HL-60 (cell line): ENCODE results near the gene SPRYD4.
"Not testable (repeated sequence)": the region's sequence is repeated elsewhere in the genome, so short reads cannot be mapped to it uniquely, and the experiment has no call there.

Experiments used
- DNase-seq, 2 experiments: peaks; one replicate each; pipeline ENCODE4 v3.0.0-alpha.2; 2010 to 2020; ENCODE audit warnings: low read depth in 1 of 2, low spot score in 1 of 2
- H3K27ac ChIP-seq: fragments of 250-450 bp; sonication (Bioruptor Pico); replicated peaks from 2 replicates; pipeline ENCODE4 v1.5.1; 2020; ENCODE audit warnings: mild to moderate bottlenecking, moderate library complexity
- H3K27me3 ChIP-seq: fragments of 250-450 bp; sonication (Bioruptor Pico); 2 replicates; pipeline ENCODE4 v1.5.1; 2021; ENCODE audit warnings: mild to moderate bottlenecking, moderate library complexity; ENCODE audit not compliant: insufficient read depth, poor library complexity, severe bottlenecking
- H3K4me3 ChIP-seq: replicated peaks from 2 replicates; pipeline ENCODE4 v1.5.1; 2011; ENCODE audit warnings: mild to moderate bottlenecking, control low read depth, low read length; ENCODE audit not compliant: insufficient read depth
- GABPA ChIP-seq: IDR thresholded peaks from 2 replicates; pipeline ENCODE4 v1.6.1; 2012; ENCODE audit warnings: low read depth
- POLR2AphosphoS5 ChIP-seq: IDR thresholded peaks from 2 replicates; pipeline ENCODE4 v1.6.1; 2012; ENCODE audit warnings: low read depth
- REST ChIP-seq: IDR thresholded peaks from 2 replicates; pipeline ENCODE4 v1.6.1; 2012; ENCODE audit warnings: low read depth; ENCODE audit not compliant: insufficient replicate concordance
- SPI1 ChIP-seq: IDR thresholded peaks from 2 replicates; pipeline ENCODE4 v1.6.1; 2012; ENCODE audit warnings: low read depth, mild to moderate bottlenecking, borderline replicate concordance
- TF ChIP-seq, protein P1 (sequence below): IDR thresholded peaks from one replicate; pipeline ENCODE4 v1.5.1; 2011; ENCODE audit warnings: low read length, control low read depth, inconsistent platforms; ENCODE audit not compliant: insufficient read depth

SPRYD4 gene

DNA sequence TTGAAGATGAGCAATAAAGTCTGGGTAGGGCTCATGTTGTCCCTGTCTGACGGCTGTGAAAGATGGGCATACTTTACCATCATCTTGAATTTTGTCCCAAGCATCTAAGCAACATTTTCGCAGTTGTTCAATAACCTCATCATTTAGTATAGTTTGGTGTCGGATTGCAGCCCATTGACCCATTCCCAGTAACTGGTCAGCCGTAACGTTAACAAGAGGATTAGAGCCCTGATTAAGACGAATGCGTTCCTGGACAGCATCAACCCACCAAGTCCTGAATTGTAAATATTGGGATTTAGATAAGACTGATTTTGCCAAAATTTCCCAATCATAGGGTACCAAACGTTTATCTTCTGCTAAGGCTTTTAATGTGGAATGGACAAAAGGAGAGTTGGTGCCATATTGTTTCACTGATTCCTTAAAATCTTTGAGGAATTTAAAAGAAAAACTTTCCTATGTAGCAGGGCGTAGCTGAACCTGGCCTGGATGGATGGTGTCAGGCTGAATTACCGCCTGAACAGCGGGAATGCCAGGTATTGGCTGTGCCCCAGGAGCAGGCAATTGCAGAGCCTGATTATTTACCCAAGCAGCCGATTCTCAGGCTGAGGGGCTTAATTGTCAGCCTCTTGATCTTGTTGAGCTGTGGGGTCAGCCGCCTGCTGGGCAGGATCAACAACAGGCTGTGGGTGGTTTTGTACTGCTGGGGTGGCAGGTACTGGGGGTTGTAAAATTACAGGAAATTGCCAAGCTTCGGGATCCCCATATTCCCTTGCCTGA, 29.9 kb downstream of the SPRYD4 start:
- DNase-seq, H3K27me3 ChIP-seq, H3K4me3 ChIP-seq, H3K27ac ChIP-seq: not testable (repeated sequence)

DNA sequence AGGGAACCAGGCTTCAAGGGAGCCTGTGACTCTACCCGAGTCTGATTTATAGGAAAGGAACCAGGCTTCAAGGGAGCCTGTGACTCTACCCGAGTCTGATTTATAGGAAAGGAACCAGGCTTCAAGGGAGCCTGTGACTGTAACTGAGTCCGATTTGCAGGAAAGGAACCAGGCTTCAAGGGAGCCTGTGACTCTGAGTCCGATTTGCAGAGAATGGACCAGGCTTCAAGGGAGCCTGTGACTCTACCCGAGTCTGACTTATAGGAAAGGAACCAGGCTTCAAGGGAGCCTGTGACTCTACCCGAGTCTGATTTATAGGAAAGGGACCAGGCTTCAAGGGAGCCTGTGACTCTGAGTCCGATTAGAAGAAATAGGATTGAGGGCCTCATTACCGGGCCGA, 31.1 kb downstream of the SPRYD4 start:
- not testable (repeated sequence) for H3K27ac ChIP-seq, H3K4me3 ChIP-seq, DNase-seq, H3K27me3 ChIP-seq

GRCh38 chr12:56499879-56500278, 31.5 kb downstream of the SPRYD4 start:
- H3K27ac ChIP-seq, H3K27me3 ChIP-seq, H3K4me3 ChIP-seq, DNase-seq: not testable (repeated sequence)

- H3K27me3 ChIP-seq = peaks cover 2% of the 10 kb centered on the region
- TF ChIP-seq, protein P1, sequence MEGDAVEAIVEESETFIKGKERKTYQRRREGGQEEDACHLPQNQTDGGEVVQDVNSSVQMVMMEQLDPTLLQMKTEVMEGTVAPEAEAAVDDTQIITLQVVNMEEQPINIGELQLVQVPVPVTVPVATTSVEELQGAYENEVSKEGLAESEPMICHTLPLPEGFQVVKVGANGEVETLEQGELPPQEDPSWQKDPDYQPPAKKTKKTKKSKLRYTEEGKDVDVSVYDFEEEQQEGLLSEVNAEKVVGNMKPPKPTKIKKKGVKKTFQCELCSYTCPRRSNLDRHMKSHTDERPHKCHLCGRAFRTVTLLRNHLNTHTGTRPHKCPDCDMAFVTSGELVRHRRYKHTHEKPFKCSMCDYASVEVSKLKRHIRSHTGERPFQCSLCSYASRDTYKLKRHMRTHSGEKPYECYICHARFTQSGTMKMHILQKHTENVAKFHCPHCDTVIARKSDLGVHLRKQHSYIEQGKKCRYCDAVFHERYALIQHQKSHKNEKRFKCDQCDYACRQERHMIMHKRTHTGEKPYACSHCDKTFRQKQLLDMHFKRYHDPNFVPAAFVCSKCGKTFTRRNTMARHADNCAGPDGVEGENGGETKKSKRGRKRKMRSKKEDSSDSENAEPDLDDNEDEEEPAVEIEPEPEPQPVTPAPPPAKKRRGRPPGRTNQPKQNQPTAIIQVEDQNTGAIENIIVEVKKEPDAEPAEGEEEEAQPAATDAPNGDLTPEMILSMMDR = no peak
- no peak for TF ChIP-seq SPI1
- TF ChIP-seq POLR2AphosphoS5 = no peak
- no peak for TF ChIP-seq REST
- no peak for TF ChIP-seq GABPA
- no peak overlapping the region for H3K27ac ChIP-seq
- no peak for DNase-seq
- no peak overlapping the region for H3K4me3 ChIP-seq
These were observed 42.4 kb downstream of the SPRYD4 start for GRCh38 chr12:56510786-56511185.

DNA sequence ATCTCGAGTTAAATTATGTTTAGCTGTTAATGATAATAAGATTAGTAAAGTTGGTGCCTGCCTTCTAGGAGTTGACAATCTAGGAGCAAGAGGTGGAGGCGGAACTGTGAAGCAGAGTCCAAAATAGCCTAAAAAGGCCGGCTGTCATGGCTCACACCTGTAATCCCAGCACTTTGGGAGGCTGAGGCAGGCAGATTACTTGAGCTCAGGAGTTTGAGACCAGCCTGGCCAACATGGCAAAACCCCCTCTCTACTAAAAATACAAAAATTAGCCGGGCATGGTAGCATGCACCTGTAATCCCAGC, 45.6 kb downstream of the SPRYD4 start:
- not testable (repeated sequence) for H3K4me3 ChIP-seq, H3K27me3 ChIP-seq, H3K27ac ChIP-seq, DNase-seq

DNA sequence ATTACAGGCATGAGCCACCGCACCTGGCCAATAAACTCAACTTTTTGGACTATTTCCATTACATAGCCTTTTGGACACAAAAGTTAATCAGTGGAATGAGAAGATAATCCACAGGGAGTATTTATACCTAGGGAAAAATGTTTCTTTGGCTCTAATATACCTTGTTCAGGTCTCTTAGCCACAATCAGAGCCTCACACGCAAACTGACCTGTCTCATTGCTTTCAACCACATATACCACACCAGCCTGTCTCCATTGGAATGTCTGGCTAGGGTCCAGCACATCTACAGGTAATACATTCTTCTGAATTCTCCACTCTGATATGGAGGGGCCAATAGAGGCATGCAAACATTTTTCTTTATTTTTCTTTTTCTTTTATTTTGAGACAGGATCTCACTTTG, 49.5 kb downstream of the SPRYD4 start:
- Histone ChIP-seq H3K4me3 (no peak overlapping the region), H3K27me3 (no peaks in the 10 kb centered on the region), H3K27ac (no peak overlapping the region)
- DNase-seq = no peak
- TF ChIP-seq POLR2AphosphoS5 (no peak), REST (no peak), GABPA (no peak), SPI1 (no peak)
- TF ChIP-seq, protein P1 = no peak
